Right atrium auricular region (tissue), 2 donors: ENCODE results near the gene STX10. TPM values are rescaled to one million over a fixed set of nuclear protein-coding genes. Genes with fewer than 3 reads are reported as not detected.

ENCODE experiments used
- DNase-seq: peaks from one replicate; pipeline ENCODE4 v3.0.0-alpha.2; 2019; ENCODE audit warnings: low spot score
- H3K27ac ChIP-seq, 2 donors: fragments of 200-600 bp; sonication (generic); 1 replicate in 1 of 2; 2 replicates in 1 of 2; pipeline ENCODE4 v1.5.1; 2016 to 2019
- H3K27me3 ChIP-seq, 2 donors: fragments of 200-600 bp; sonication (generic); one replicate each; pipeline versions ENCODE4 v1.5.1 to v1.6.0; 2017 to 2019
- H3K36me3 ChIP-seq: fragments of 200-600 bp; sonication (generic); one replicate; pipeline ENCODE4 v1.5.1; 2016
- H3K4me1 ChIP-seq, 2 donors: fragments of 200-600 bp; sonication (generic); one replicate each; pipeline versions ENCODE4 v1.5.1 to v1.6.0; 2017 to 2019
- H3K4me3 ChIP-seq, 2 donors: fragments of 200-600 bp; sonication (generic); 1 replicate in 1 of 2; 2 replicates in 1 of 2; pipeline ENCODE4 v1.5.1; 2017 to 2019; ENCODE audit warnings: mild to moderate bottlenecking in 1 of 2, moderate library complexity in 1 of 2
- H3K9me3 ChIP-seq, 2 donors: fragments of 200-600 bp; sonication (generic); one replicate each; pipeline ENCODE4 v1.5.1; 2019
- CTCF ChIP-seq, 2 donors: fragments of 200-600 bp; sonication (generic); IDR thresholded peaks; one replicate each; pipeline ENCODE4 v1.5.1; 2019; ENCODE audit warnings: antibody characterized with exemption in 2 of 2
- total RNA-seq, 2 donors: library from RNA; depleted of rRNA; stranded (reverse); fragments of >200 nt; gene quantifications; one replicate each; pipeline ENCODE4 v1.1.0, GENCODE V29; 2016

The STX10 gene
- total RNA-seq, 2 donors from 2014 or later, result 33.1 to 39.2 TPM

- H3K27ac ChIP-seq, result peak overlapping the region; percentile 84 to 85
- peaks cover 5% of the 10 kb centered on the region for H3K36me3 ChIP-seq
- no peaks in the 10 kb centered on the region for H3K27me3 ChIP-seq
- H3K9me3 ChIP-seq, result no peaks in the 10 kb centered on the region
- TF ChIP-seq CTCF (IDR thresholded peaks at IDR 0.05), result no peak
- peak overlapping the region in 1 of 2 donors; percentile 50 for H3K4me3 ChIP-seq
- peaks cover 0 to 90% of the 10 kb centered on the region in 2 donors for H3K4me1 ChIP-seq
- DNase-seq, result no peak
These were observed 50.1 kb downstream of the STX10 start for GRCh38 chr19:13100031-13100588.

- peaks cover 6% of the 10 kb centered on the region for H3K36me3 ChIP-seq
- H3K27me3 ChIP-seq, result no peaks in the 10 kb centered on the region
- no peak for TF ChIP-seq CTCF (IDR thresholded peaks at IDR 0.05)
- no peak for DNase-seq
- peak overlapping the region; percentile 84 to 85 for H3K27ac ChIP-seq
- H3K4me1 ChIP-seq, result peaks cover 0 to 94% of the 10 kb centered on the region in 2 donors
- H3K4me3 ChIP-seq, result peak overlapping the region; percentile 22 to 50
- no peaks in the 10 kb centered on the region for H3K9me3 ChIP-seq
These were observed 50.8 kb downstream of the STX10 start for GRCh38 chr19:13099073-13099999.

- Histone ChIP-seq H3K36me3 (peaks cover 6% of the 10 kb centered on the region), H3K9me3 (no peaks in the 10 kb centered on the region), H3K27me3 (no peaks in the 10 kb centered on the region), H3K4me3 (peak overlapping the region; percentile 22 to 50), H3K4me1 (peaks cover 0 to 95% of the 10 kb centered on the region in 2 donors), H3K27ac (peak overlapping the region; percentile 84 to 85)
- TF ChIP-seq CTCF (IDR thresholded peaks at IDR 0.05), result no peak
- DNase-seq, result no peak
These were observed 51.7 kb downstream of the STX10 start for GRCh38 chr19:13098277-13099072.

- H3K27me3 ChIP-seq, result no peaks in the 10 kb centered on the region
- peaks cover 6% of the 10 kb centered on the region for H3K36me3 ChIP-seq
- no peaks in the 10 kb centered on the region for H3K9me3 ChIP-seq
- TF ChIP-seq CTCF (IDR thresholded peaks at IDR 0.05), result no peak
- peak overlapping the region; percentile 84 to 85 for H3K27ac ChIP-seq
- peak overlapping the region; percentile 22 to 50 for H3K4me3 ChIP-seq
- peaks cover 0 to 93% of the 10 kb centered on the region in 2 donors for H3K4me1 ChIP-seq
- no peak for DNase-seq
These were observed 52.5 kb downstream of the STX10 start for GRCh38 chr19:13097463-13098258.

- Histone ChIP-seq H3K36me3 (peaks cover 6% of the 10 kb centered on the region), H3K4me3 (peak overlapping the region; percentile 22 to 50), H3K9me3 (no peaks in the 10 kb centered on the region), H3K4me1 (peaks cover 0 to 93% of the 10 kb centered on the region in 2 donors), H3K27ac (peak overlapping the region; percentile 84 to 85), H3K27me3 (no peaks in the 10 kb centered on the region)
- DNase-seq, result no peak
- no peak for TF ChIP-seq CTCF (IDR thresholded peaks at IDR 0.05)
These were observed 53.1 kb downstream of the STX10 start for GRCh38 chr19:13097033-13097462.
